Measurements from ENCODE around the gene KCNQ1. TPM values are rescaled to one million over a fixed set of nuclear protein-coding genes. Genes with fewer than 3 reads are reported as not detected.

Gene KCNQ1
- polyA plus RNA-seq, 1 donor (not counting 4 experiments of a cell fraction or from before 2014, with no cell fraction given) = not detected

DNA sequence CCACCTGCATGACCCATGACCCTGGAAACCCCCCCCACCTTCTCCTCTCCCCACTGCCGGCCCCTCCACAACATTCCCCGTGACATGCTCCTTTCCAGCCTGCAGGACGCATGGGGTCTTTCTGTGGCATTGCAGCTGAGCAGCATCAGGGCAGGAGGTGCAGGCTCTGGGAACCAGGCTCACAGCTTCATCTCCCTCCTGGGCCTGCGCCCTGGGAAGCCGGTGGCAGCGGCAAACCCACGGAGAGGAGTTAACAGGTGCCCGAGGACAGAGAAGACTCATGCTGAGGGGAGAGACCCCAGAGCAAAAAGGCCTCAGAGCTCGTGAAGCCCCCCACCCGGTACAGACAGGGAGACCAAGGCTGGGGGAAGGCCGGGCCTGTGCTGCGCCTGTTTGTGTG lies 408.6 kb downstream of the KCNQ1 start:
- Histone ChIP-seq H3K4me1 (ENCODE audit: control insufficient read depth, extremely low read depth, insufficient read depth, low read length) (no peaks in the 10 kb centered on the region), H4K20me1 (ENCODE audit: control insufficient read depth, extremely low read depth, insufficient read depth, low read length) (no peaks in the 10 kb centered on the region), H2AFZ (ENCODE audit: control insufficient read depth, low read length) (no peak overlapping the region), H3K79me2 (ENCODE audit: control insufficient read depth, insufficient read depth, low read length) (no peaks in the 10 kb centered on the region), H3K27ac (ENCODE audit: control insufficient read depth, insufficient read depth, low read length) (no peak overlapping the region), H3K4me3 (ENCODE audit: control insufficient read depth in 2 of 3, extremely low read depth in 1 of 3, insufficient read depth in 2 of 3, low read depth in 1 of 3, low read length in 3 of 3) (no peak overlapping the region), H3K27me3 (ENCODE audit: control insufficient read depth, extremely low read depth, insufficient read depth, low read length) (peaks cover 6% of the 10 kb centered on the region), H3K9me1 (ENCODE audit: control insufficient read depth, extremely low read depth, insufficient read depth, low read length) (no peaks in the 10 kb centered on the region), H3K9ac (ENCODE audit: control insufficient read depth, extremely low read depth, insufficient read depth, low read length) (no peak overlapping the region), H3K36me3 (ENCODE audit: control insufficient read depth in 2 of 2, extremely low read depth in 1 of 2, insufficient read depth in 2 of 2, low read length in 2 of 2) (no peaks in the 10 kb centered on the region), H3K9me3 (ENCODE audit: control insufficient read depth, low read depth, low read length) (no peaks in the 10 kb centered on the region), H3K4me2 (ENCODE audit: control insufficient read depth, extremely low read depth, insufficient read depth, low read depth, low read length) (no peak overlapping the region)
- TF ChIP-seq EZH2 (IDR thresholded peaks at IDR 0.05; ENCODE audit: low read length) = no peak
- TF ChIP-seq, protein P1, sequence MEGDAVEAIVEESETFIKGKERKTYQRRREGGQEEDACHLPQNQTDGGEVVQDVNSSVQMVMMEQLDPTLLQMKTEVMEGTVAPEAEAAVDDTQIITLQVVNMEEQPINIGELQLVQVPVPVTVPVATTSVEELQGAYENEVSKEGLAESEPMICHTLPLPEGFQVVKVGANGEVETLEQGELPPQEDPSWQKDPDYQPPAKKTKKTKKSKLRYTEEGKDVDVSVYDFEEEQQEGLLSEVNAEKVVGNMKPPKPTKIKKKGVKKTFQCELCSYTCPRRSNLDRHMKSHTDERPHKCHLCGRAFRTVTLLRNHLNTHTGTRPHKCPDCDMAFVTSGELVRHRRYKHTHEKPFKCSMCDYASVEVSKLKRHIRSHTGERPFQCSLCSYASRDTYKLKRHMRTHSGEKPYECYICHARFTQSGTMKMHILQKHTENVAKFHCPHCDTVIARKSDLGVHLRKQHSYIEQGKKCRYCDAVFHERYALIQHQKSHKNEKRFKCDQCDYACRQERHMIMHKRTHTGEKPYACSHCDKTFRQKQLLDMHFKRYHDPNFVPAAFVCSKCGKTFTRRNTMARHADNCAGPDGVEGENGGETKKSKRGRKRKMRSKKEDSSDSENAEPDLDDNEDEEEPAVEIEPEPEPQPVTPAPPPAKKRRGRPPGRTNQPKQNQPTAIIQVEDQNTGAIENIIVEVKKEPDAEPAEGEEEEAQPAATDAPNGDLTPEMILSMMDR (optimal IDR thresholded peaks at IDR 0.05 in 1 of 3, IDR thresholded peaks at IDR 0.05 in 1 of 3, conservative IDR thresholded peaks at IDR 0.05 in 1 of 3; ENCODE audit: extremely low read depth in 1 of 3, insufficient read depth in 2 of 3, low read length in 3 of 3) = no peak
- FAIRE-seq (no peak), DNase-seq (ENCODE audit: low read depth, low spot score) (no peak)
- dilution Hi-C loops (cut with MboI; ENCODE audit: extremely low pct_ligation_motif_present, low sequenced_read_pairs) = no loop called here

- Histone ChIP-seq H3K9me1 (ENCODE audit: control insufficient read depth, extremely low read depth, insufficient read depth, low read length) (no peaks in the 10 kb centered on the region), H3K4me3 (ENCODE audit: control insufficient read depth in 2 of 3, extremely low read depth in 1 of 3, insufficient read depth in 2 of 3, low read depth in 1 of 3, low read length in 3 of 3) (no peak overlapping the region), H4K20me1 (ENCODE audit: control insufficient read depth, extremely low read depth, insufficient read depth, low read length) (no peaks in the 10 kb centered on the region), H3K79me2 (ENCODE audit: control insufficient read depth, insufficient read depth, low read length) (no peaks in the 10 kb centered on the region), H3K9me3 (ENCODE audit: control insufficient read depth, low read depth, low read length) (no peaks in the 10 kb centered on the region), H3K36me3 (ENCODE audit: control insufficient read depth in 2 of 2, extremely low read depth in 1 of 2, insufficient read depth in 2 of 2, low read length in 2 of 2) (no peaks in the 10 kb centered on the region), H3K4me2 (ENCODE audit: control insufficient read depth, extremely low read depth, insufficient read depth, low read depth, low read length) (no peak overlapping the region), H3K9ac (ENCODE audit: control insufficient read depth, extremely low read depth, insufficient read depth, low read length) (no peak overlapping the region), H3K4me1 (ENCODE audit: control insufficient read depth, extremely low read depth, insufficient read depth, low read length) (no peaks in the 10 kb centered on the region), H2AFZ (ENCODE audit: control insufficient read depth, low read length) (no peak overlapping the region), H3K27ac (ENCODE audit: control insufficient read depth, insufficient read depth, low read length) (no peak overlapping the region), H3K27me3 (ENCODE audit: control insufficient read depth, extremely low read depth, insufficient read depth, low read length) (peaks cover under 1% of the 10 kb centered on the region)
- no peak for TF ChIP-seq EZH2 (IDR thresholded peaks at IDR 0.05; ENCODE audit: low read length)
- TF ChIP-seq, protein P1 (optimal IDR thresholded peaks at IDR 0.05 in 1 of 3, IDR thresholded peaks at IDR 0.05 in 1 of 3, conservative IDR thresholded peaks at IDR 0.05 in 1 of 3; ENCODE audit: extremely low read depth in 1 of 3, insufficient read depth in 2 of 3, low read length in 3 of 3) = no peak
- FAIRE-seq (no peak), DNase-seq (ENCODE audit: low read depth, low spot score) (no peak)
- dilution Hi-C loops (cut with MboI; ENCODE audit: extremely low pct_ligation_motif_present, low sequenced_read_pairs) = no loop called here
Measured at GRCh38 chr11:2853997-2854560, 409.3 kb downstream of the KCNQ1 start.

Measured in keratinocyte (primary cell).